ENCODE data around the gene MATK.

MATK gene

GRCh38 chr19:3746371-3747056 is 39.7 kb downstream of the MATK start:
- DNase-seq (ENCODE audit: low read depth), result no peak

DNA sequence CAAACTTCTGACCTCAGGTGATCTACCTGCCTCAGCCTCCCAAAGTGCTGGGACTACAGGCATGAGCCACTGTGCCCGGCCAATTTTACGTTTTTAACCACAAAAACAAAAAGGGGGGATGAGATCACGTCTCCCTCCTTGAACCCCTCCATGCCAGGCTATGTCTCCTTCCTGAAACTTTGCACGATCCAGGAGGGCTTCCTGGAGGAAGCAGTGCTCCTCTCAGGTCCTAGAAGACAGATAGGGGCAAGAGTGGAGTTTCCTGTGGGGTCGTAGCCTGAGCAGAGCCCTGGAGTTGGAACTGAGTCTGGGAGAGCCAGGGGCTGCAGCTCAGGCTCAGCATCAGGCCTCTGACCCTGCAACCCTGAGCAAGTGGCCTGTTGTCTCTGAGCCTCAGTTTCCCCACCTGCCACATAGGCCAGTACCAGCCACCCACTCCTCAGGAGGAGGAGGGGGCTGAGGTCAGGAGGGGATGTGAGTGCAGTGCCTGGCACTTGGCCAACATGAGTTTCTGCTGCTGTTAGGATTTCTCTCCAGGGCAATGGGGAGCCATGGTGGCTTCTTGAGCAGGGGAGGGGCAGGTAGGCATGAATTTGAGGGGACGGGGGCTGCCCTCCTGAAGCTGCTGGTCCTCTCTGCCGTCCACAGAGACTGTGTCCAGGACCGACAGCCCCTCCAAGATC is 40.7 kb downstream of the MATK start:
- DNase-seq (ENCODE audit: low read depth), result no peak

DNA sequence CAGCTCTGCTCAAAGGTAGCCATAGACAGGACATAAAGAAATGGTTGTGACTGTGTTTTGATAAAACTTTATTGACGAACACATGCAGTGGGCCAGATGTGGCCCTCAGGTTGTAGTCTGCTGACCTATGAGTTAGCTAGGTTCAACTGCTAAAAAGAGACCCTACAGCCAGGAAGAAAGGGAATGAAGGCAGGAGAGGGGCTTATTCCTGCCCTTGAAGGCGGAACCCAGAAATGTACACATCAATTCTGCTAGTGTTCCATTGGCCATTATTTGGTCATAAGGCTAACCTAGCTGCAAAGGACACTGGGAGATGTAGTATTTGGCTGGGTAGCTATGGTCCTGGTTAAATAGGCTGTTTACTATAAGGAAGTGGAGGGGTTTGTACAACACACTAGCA is 42.7 kb downstream of the MATK start:
- DNase-seq (ENCODE audit: low read depth), result no peak

DNA sequence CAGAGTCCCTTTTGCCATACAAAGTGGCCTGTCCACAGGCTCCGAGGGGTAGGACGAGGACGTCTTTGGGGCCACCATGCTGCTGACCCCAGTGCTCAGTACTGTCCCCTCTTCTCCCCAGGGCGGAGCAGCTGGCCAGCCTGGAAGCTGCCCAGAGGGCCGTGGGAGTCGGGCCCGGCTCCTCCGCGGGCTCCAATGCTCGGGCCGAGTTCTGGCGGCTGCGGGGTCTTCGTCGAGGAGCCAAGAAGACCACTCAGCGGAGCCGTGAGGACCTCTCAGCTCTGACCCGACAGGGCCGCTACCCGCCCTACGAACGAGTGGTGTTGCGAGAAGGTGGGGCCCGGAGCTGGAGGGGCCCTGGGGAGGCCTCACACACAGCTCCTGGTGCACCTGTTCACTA is 45.8 kb downstream of the MATK start:
- no peak for DNase-seq (ENCODE audit: low read depth)

- DNase-seq (ENCODE audit: low read depth), result no peak
These were observed 47.5 kb downstream of the MATK start for GRCh38 chr19:3738477-3739220.

GRCh38 chr19:3737487-3738205 is 48.5 kb downstream of the MATK start:
- no peak for DNase-seq (ENCODE audit: low read depth)

- no peak for DNase-seq (ENCODE audit: low read depth)
These were observed 50.0 kb downstream of the MATK start for GRCh38 chr19:3736106-3736724.

DNA sequence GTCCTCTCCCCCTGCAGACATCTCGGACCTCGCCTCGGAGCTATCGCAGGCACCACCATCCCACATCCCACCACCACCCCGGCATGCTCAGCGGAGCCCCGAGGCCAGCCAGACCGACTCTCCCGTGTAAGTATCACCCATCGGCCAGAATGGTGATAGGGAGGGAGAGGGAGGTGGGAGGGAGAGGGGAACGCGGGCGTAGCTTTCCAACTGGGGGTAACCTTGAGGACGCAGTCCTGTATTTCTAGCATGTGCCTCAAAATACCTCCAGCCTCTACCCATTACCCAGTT is 51.9 kb downstream of the MATK start:
- DNase-seq (ENCODE audit: low read depth), result no peak

GRCh38 chr19:3733549-3734309 is 52.5 kb downstream of the MATK start:
- DNase-seq (ENCODE audit: low read depth), result no peak

DNA sequence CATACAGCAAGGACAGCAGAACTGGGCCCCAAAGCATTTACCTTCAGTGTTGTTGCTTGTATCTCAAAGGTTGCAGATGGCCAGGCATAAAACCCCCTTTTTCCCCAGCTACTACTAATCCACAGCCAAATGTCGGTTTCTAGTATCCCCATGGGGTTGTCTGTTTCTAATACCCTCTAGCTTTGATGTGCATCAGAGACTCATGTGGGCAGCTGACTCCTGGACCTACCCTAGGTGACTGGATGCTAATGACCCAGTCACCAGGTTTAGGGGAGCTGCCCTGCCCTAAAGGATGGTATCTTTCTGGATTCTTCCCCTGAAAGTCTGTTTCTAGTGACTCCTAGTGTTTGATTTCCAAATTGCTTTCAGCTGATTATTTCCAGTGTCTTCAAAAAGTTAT is 54.1 kb downstream of the MATK start:
- DNase-seq (ENCODE audit: low read depth), result no peak

GRCh38 chr19:3730457-3730958 is 55.7 kb downstream of the MATK start:
- no peak for DNase-seq (ENCODE audit: low read depth)

Data from stimulated activated CD8-positive, alpha-beta memory T cell treated with anti-CD3 and anti-CD28 coated beads, Interleukin-15, amount 100 ng/mL, for 24 hours (primary cell).